Urothelium cell line (cell line): ENCODE results near the gene RHAG.
A peak's percentile ranks its signal among the peaks of the same experiment; 100 is the strongest.
"Not testable (repeated sequence)": the region's sequence is repeated elsewhere in the genome, so short reads cannot be mapped to it uniquely, and the experiment has no call there.

Experiments used
- DNase-seq: peaks from one replicate; pipeline ENCODE4 v3.0.0; 2011; ENCODE audit warnings: low spot score, mixed read lengths
- FAIRE-seq: peaks from 2 replicates; lab custom pipeline; 2011; peaks lifted over from hg19 to GRCh38; lab: Jason Lieb, UNC

Gene RHAG

DNA sequence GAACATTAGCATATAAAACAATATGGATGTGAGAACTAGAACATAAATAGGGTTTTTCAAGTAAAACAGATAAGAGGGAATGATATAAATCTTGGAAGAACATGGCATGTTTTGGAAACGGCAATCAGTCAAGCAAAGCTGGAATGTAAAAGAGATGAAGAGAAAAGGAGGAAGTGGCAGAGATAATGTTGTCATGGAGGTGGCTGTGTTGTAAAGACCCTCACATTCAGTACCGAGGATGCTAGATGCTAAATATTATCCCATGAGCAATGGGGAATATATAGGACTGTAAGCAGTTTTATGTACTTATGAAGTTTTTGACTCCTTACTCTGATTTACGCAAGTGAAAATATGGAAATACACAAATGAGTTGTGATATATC is 702 bp upstream of the RHAG start:
- DNase-seq (no peak), FAIRE-seq (no peak)

DNA sequence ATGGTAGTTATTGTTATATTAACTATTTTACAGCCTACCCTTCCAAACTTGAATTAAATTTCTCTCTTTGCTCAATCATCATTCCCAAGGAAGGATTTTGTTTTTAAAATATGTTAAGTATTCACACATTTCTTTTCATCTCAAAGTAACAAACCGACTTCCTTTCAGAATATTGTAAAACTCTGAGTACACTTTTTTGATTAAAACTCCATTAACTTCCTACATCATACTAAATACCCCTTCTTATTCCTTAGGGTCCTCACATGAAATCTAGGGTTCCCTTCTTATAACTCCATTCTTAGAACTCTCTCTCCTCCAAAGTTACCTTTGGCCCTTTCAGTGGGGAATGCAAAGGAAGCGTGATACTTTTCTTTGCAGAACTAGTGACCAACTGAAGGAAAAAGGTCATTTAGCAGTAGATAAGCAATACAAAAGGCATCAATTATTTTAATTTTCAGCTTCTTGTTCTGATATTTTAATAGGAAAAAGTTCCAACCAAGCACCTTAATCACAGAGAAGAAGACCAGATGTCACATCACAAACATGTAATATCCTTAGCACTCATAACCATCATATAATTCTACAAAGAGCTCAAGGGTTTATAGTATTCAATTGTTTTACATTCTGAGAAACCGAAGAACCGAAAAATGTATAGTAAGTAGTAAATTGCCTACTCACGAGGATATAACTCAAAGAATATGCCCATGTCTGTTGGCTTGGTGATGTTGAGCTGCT is 494 bp downstream of the RHAG start:
- FAIRE-seq (no peak), DNase-seq (no peak)

GRCh38 chr6:49635480-49635879 is 1.2 kb downstream of the RHAG start:
- DNase-seq (no peak), FAIRE-seq (no peak)

- FAIRE-seq, result no peak
- DNase-seq, result no peak
These were observed 1.8 kb downstream of the RHAG start for GRCh38 chr6:49634836-49635218.

DNA sequence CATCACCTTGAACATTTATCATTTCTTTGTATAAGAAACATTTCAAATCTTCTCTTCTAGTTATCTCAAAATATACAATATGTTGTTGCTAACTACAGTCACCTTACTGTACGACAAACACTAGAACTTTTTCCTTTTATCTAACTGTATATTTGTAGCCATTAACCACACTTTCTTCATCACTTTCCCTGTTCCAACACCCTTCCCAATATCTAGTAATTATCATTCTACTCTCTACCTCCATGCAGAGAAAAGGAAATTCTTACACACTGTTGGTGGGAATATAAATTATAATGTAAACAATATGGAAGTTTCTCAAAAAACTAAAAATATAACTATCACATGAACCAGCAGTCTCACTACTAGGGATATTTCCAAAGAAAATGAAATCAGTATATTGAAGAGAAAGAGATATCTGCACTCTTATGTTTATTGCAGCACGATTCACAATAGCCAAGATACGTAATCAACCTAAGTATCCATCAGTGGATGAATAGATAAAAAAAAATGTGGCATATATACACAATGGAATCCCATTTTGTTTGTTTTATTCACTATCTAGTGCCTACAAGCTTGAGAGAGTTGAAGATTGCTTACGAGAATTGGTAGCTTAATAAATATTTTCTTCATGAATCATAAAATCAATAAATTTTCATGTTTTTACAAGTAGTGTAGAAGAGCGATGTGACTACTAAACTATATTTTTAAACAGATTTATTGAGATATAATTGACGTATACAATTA is 2.4 kb downstream of the RHAG start:
- DNase-seq (no peak), FAIRE-seq (no peak)

- FAIRE-seq (no peak), DNase-seq (no peak)
These were observed 3.1 kb downstream of the RHAG start for GRCh38 chr6:49633541-49633940.

GRCh38 chr6:49632727-49633126 is 3.9 kb downstream of the RHAG start:
- FAIRE-seq, result no peak

GRCh38 chr6:49629485-49630088 is 7.1 kb downstream of the RHAG start:
- not testable (repeated sequence) for FAIRE-seq, DNase-seq

More at GRCh38 chr6:49632727-49633126, 3.9 kb downstream of the RHAG start:
- DNase-seq, result no peak

DNA sequence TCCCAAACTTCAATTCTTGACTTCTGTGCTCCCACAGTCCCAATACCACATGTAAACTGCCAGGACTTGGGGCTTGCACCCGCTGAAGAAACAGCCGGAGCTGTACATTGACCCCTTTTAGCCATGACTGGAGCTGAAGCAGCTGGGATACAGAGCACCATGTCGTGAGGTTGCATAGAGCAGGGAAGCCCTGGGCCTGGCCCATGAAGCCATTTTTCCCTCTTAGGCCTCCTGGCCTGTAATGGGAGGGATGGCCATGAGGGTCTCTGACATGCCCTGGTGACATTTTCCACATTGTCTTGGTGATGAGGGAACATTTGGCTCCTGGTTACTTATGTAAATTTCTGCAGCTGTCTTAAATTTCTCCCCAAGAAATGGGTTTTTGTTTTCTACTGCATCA is 9.8 kb downstream of the RHAG start:
- DNase-seq, result no peak
- no peak for FAIRE-seq

- DNase-seq (no peak), FAIRE-seq (no peak)
These were observed 18.4 kb downstream of the RHAG start for GRCh38 chr6:49618257-49618656.

DNA sequence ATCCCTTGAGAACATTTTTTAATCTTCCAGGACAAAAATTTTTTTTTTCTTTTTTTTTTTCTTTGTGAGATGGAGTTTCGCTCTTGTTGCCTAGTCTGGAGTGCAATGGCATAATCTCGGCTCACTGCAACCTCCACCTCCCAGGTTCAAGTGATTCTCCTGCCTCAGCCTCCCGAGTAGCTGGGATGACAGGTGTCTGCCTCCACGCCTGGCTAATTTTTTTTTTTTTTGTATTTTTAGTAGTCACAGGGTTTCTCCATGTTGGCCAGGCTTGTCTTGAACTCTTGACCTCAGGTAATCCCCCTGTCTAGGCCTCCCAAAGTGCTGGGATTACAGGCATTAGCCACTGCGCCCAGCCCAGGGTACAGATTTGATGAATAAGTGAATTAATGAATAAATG is 22.5 kb downstream of the RHAG start:
- DNase-seq, FAIRE-seq: not testable (repeated sequence)

DNA sequence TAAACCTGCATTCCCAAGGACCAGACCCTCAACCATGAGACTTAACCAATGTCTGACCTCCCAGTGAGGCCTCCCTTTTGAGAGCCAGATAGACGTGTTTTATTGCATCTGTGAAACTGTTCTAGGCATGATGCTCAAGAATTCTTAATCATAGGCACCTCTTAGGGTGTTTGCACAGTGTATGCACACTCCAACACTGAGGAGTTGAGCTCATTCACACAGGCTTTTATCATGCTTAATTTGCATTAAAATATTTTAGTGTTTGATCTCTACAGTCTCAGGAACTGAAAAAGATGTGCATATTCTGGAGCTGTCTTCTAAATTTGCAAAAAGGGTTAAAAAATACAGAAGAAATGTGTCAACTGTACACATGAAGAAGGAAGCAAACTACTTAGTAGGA is 27.4 kb downstream of the RHAG start:
- FAIRE-seq (no peak), DNase-seq (no peak)

- DNase-seq, FAIRE-seq: not testable (repeated sequence)
These were observed 28.4 kb downstream of the RHAG start for GRCh38 chr6:49608275-49608674.

- FAIRE-seq (no peak), DNase-seq (peak; percentile 12)
These were observed 29.2 kb downstream of the RHAG start for GRCh38 chr6:49607391-49607982.

DNA sequence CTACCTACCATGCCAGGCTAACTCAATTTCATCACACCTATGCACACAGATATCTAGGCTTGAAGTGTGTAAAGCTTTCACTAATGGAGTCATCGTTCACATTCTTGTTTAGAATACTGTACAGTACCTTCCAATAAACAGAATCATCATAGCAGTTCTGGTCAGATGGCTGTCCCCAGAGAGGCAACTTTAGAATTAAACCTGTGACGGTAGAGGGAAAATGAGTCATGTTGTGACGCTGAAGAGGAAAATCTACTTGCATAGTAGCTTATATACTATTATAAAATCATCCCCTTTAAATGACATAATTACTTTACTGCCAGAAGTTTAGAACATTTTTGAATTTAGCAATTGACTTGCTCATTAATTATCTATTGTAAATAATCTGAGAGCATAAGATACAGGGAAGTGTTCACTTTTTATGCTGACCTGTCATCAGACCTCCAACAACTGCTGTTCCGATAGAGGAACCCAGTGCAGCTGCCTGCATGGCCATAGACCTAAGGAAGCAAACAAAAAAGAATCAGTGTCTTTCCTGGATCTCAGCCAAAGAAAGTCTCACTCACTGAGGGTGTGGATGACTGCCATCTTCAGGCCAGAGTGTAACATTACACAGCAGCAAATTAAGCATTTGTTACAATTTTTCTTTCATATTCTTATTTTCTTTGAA is 29.8 kb downstream of the RHAG start:
- no peak for FAIRE-seq
- peak; percentile 81 for DNase-seq

- not testable (repeated sequence) for FAIRE-seq, DNase-seq
These were observed 32.6 kb downstream of the RHAG start for GRCh38 chr6:49604080-49604479.

- not testable (repeated sequence) for DNase-seq, FAIRE-seq
These were observed 49.4 kb downstream of the RHAG start for GRCh38 chr6:49587262-49587661.

DNA sequence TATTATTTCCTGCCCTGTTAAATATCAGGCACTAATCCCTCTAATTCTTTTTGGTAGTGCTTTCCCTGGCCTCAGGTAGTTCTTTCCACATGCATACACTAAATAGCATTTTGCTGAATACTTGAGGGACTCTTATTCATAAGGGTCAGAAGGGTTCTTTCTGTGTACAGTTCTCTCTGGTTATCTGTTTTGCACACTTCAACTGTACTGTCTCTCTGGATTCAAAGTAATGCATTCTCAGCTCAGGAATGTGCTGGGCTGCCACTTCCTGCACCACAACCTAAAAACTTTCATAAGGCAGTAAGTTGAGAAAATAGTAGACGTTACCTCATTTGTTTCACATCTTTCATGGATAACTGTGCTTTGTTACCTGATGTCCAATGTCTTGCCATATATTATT is 54.1 kb downstream of the RHAG start:
- peak; percentile 21 for DNase-seq
- FAIRE-seq, result no peak

GRCh38 chr6:49579649-49580048 is 57.0 kb downstream of the RHAG start:
- DNase-seq, result no peak
- FAIRE-seq, result no peak

GRCh38 chr6:49576618-49577017 is 60.0 kb downstream of the RHAG start:
- no peak for FAIRE-seq
- DNase-seq, result no peak
